ENCODE measurements around the gene ZNF614.
A peak's percentile ranks its signal among the peaks of the same experiment; 100 is the strongest.

Gene ZNF614

GRCh38 chr19:52007806-52008557, 20.2 kb downstream of the ZNF614 start, which contains the start of gene ZNF615:
Gene ZNF615 (minus strand): TSS chr19:52008211. CDS start chr19:52003711, 4,500 bp downstream.
- peak within 1 kb of the TSS; percentile 92 for H3K9ac ChIP-seq (ENCODE audit: low read depth, low read length, poor library complexity)
- no peak within 1 kb of the TSS for H4K8ac ChIP-seq (ENCODE audit: low read depth, low read length)
- H2BK12ac ChIP-seq (ENCODE audit: low read length): no peak within 1 kb of the TSS
- H3K4me2 ChIP-seq (ENCODE audit: insufficient read depth, low read length, poor library complexity, severe bottlenecking): peak within 1 kb of the TSS; percentile 70
- H3K9me3 ChIP-seq (replicated peaks in 1 of 2; ENCODE audit: control insufficient read depth in 2 of 2, insufficient read depth in 1 of 2, low read depth in 1 of 2, low read length in 2 of 2): peaks cover 2 to 56% of the 10 kb centered on the region in 2 donors
- no peak within 1 kb of the TSS for H2BK5ac ChIP-seq (ENCODE audit: low read length)
- H2BK120ac ChIP-seq (ENCODE audit: low read depth, low read length): no peak within 1 kb of the TSS
- H4K91ac ChIP-seq (ENCODE audit: low read depth, low read length, poor library complexity): no peak within 1 kb of the TSS
- H3K4me3 ChIP-seq (ENCODE audit: low read length in 2 of 2): peak within 1 kb of the TSS; percentile 76 to 97
- no peak within 1 kb of the TSS for H3K27ac ChIP-seq (replicated peaks; ENCODE audit: low read length)
- H2AK5ac ChIP-seq (ENCODE audit: low read depth, low read length): no peak within 1 kb of the TSS
- H2AFZ ChIP-seq (ENCODE audit: low read length): peak within 1 kb of the TSS; percentile 94
- H3K18ac ChIP-seq (ENCODE audit: low read length): peak within 1 kb of the TSS; percentile 89
- H3K23ac ChIP-seq (ENCODE audit: low read depth, low read length, poor library complexity): peak within 1 kb of the TSS; percentile 14
- peak; percentile 84 for DNase-seq (ENCODE audit: low spot score)
- no peaks in the 10 kb centered on the region for H3K4me1 ChIP-seq (ENCODE audit: control insufficient read depth in 2 of 2, insufficient read depth in 1 of 2, low read depth in 1 of 2, low read length in 2 of 2)
- H3K36me3 ChIP-seq (replicated peaks in 1 of 2; ENCODE audit: control insufficient read depth in 2 of 2, insufficient read depth in 2 of 2, low read length in 2 of 2): peaks cover 5 to 26% of the 10 kb centered on the region in 2 donors
- H3K14ac ChIP-seq (ENCODE audit: low read length): peak within 1 kb of the TSS; percentile 39
- no peaks in the 10 kb centered on the region for H3K27me3 ChIP-seq (ENCODE audit: control insufficient read depth in 3 of 3, insufficient read depth in 3 of 3, low read depth in 1 of 3, low read length in 3 of 3)
- no peak within 1 kb of the TSS for H2BK15ac ChIP-seq (ENCODE audit: low read length)
- no peak within 1 kb of the TSS for H3K4ac ChIP-seq (ENCODE audit: low read length)
- no peaks in the 10 kb centered on the region for H3K79me1 ChIP-seq (ENCODE audit: low read depth, low read length)
- WGBS, 2 donors (ENCODE audit: extremely low coverage in 2 of 2, insufficient read length in 2 of 2, insufficient replicate concordance in 1 of 2): no CpG with 5 or more reads among the region's 44 CpGs

- Histone ChIP-seq H2BK120ac (ENCODE audit: low read depth, low read length) (no peak overlapping the region), H3K27me3 (ENCODE audit: control insufficient read depth in 3 of 3, insufficient read depth in 3 of 3, low read depth in 1 of 3, low read length in 3 of 3) (no peaks in the 10 kb centered on the region), H4K8ac (ENCODE audit: low read depth, low read length) (no peak overlapping the region), H3K14ac (ENCODE audit: low read length) (no peak overlapping the region), H3K36me3 (replicated peaks in 1 of 2; ENCODE audit: control insufficient read depth in 2 of 2, insufficient read depth in 2 of 2, low read length in 2 of 2) (peaks cover under 1 to 23% of the 10 kb centered on the region in 2 donors), H3K79me1 (ENCODE audit: low read depth, low read length) (no peaks in the 10 kb centered on the region), H2BK15ac (ENCODE audit: low read length) (no peak overlapping the region), H3K9me3 (replicated peaks in 1 of 2; ENCODE audit: control insufficient read depth in 2 of 2, insufficient read depth in 1 of 2, low read depth in 1 of 2, low read length in 2 of 2) (peaks cover under 1 to 53% of the 10 kb centered on the region in 2 donors), H3K4me1 (ENCODE audit: control insufficient read depth in 2 of 2, insufficient read depth in 1 of 2, low read depth in 1 of 2, low read length in 2 of 2) (no peaks in the 10 kb centered on the region), H3K23ac (ENCODE audit: low read depth, low read length, poor library complexity) (no peak overlapping the region), H2AFZ (ENCODE audit: low read length) (peak overlapping the region; percentile 94), H3K4ac (ENCODE audit: low read length) (no peak overlapping the region), H3K18ac (ENCODE audit: low read length) (peak overlapping the region; percentile 78), H3K9ac (ENCODE audit: low read depth, low read length, poor library complexity) (no peak overlapping the region), H3K27ac (replicated peaks; ENCODE audit: low read length) (no peak overlapping the region), H2BK12ac (ENCODE audit: low read length) (no peak overlapping the region), H4K91ac (ENCODE audit: low read depth, low read length, poor library complexity) (no peak overlapping the region), H2BK5ac (ENCODE audit: low read length) (no peak overlapping the region), H2AK5ac (ENCODE audit: low read depth, low read length) (no peak overlapping the region), H3K4me2 (ENCODE audit: insufficient read depth, low read length, poor library complexity, severe bottlenecking) (peak overlapping the region; percentile 70), H3K4me3 (ENCODE audit: low read length in 2 of 2) (peak overlapping the region; percentile 76 to 97)
- peak; percentile 26 for DNase-seq (ENCODE audit: low spot score)
- no CpG with 5 or more reads among the region's 9 CpGs for WGBS, 2 donors (ENCODE audit: extremely low coverage in 2 of 2, insufficient read length in 2 of 2, insufficient replicate concordance in 1 of 2)
Measured at GRCh38 chr19:52007451-52007805, 20.8 kb downstream of the ZNF614 start.

GRCh38 chr19:51994048-51994644, 34.0 kb downstream of the ZNF614 start:
- H2BK120ac ChIP-seq (ENCODE audit: low read depth, low read length): no peak overlapping the region
- no peak overlapping the region for H3K9ac ChIP-seq (ENCODE audit: low read depth, low read length, poor library complexity)
- no peaks in the 10 kb centered on the region for H3K79me1 ChIP-seq (ENCODE audit: low read depth, low read length)
- no peaks in the 10 kb centered on the region for H3K4me1 ChIP-seq (ENCODE audit: control insufficient read depth in 2 of 2, insufficient read depth in 1 of 2, low read depth in 1 of 2, low read length in 2 of 2)
- H4K8ac ChIP-seq (ENCODE audit: low read depth, low read length): no peak overlapping the region
- H2BK15ac ChIP-seq (ENCODE audit: low read length): no peak overlapping the region
- H3K23ac ChIP-seq (ENCODE audit: low read depth, low read length, poor library complexity): no peak overlapping the region
- H2AFZ ChIP-seq (ENCODE audit: low read length): no peak overlapping the region
- H3K18ac ChIP-seq (ENCODE audit: low read length): no peak overlapping the region
- H2AK5ac ChIP-seq (ENCODE audit: low read depth, low read length): no peak overlapping the region
- H3K27me3 ChIP-seq (ENCODE audit: control insufficient read depth in 3 of 3, insufficient read depth in 3 of 3, low read depth in 1 of 3, low read length in 3 of 3): no peaks in the 10 kb centered on the region
- no peak overlapping the region for H3K4ac ChIP-seq (ENCODE audit: low read length)
- no CpG with 5 or more reads among the region's 2 CpGs for WGBS, 2 donors (ENCODE audit: extremely low coverage in 2 of 2, insufficient read length in 2 of 2, insufficient replicate concordance in 1 of 2)
- H3K9me3 ChIP-seq (replicated peaks in 1 of 2; ENCODE audit: control insufficient read depth in 2 of 2, insufficient read depth in 1 of 2, low read depth in 1 of 2, low read length in 2 of 2): peaks cover 29 to 92% of the 10 kb centered on the region in 2 donors
- no peak overlapping the region for H2BK12ac ChIP-seq (ENCODE audit: low read length)
- H3K36me3 ChIP-seq (replicated peaks in 1 of 2; ENCODE audit: control insufficient read depth in 2 of 2, insufficient read depth in 2 of 2, low read length in 2 of 2): peaks cover 23 to 75% of the 10 kb centered on the region in 2 donors
- no peak overlapping the region for H3K4me3 ChIP-seq (ENCODE audit: low read length in 2 of 2)
- H2BK5ac ChIP-seq (ENCODE audit: low read length): no peak overlapping the region
- no peak overlapping the region for H3K4me2 ChIP-seq (ENCODE audit: insufficient read depth, low read length, poor library complexity, severe bottlenecking)
- no peak overlapping the region for H3K14ac ChIP-seq (ENCODE audit: low read length)
- no peak overlapping the region for H4K91ac ChIP-seq (ENCODE audit: low read depth, low read length, poor library complexity)
- H3K27ac ChIP-seq (replicated peaks; ENCODE audit: low read length): no peak overlapping the region
- no peak for DNase-seq (ENCODE audit: low spot score)

GRCh38 chr19:51993422-51993821, 34.8 kb downstream of the ZNF614 start:
- Histone ChIP-seq H3K9ac (ENCODE audit: low read depth, low read length, poor library complexity) (no peak overlapping the region), H3K27me3 (ENCODE audit: control insufficient read depth in 3 of 3, insufficient read depth in 3 of 3, low read depth in 1 of 3, low read length in 3 of 3) (no peaks in the 10 kb centered on the region), H3K18ac (ENCODE audit: low read length) (no peak overlapping the region), H3K4me3 (ENCODE audit: low read length in 2 of 2) (no peak overlapping the region), H3K4me1 (ENCODE audit: control insufficient read depth in 2 of 2, insufficient read depth in 1 of 2, low read depth in 1 of 2, low read length in 2 of 2) (no peaks in the 10 kb centered on the region), H4K8ac (ENCODE audit: low read depth, low read length) (no peak overlapping the region), H2AK5ac (ENCODE audit: low read depth, low read length) (no peak overlapping the region), H3K27ac (replicated peaks; ENCODE audit: low read length) (no peak overlapping the region), H3K4ac (ENCODE audit: low read length) (no peak overlapping the region), H3K36me3 (replicated peaks in 1 of 2; ENCODE audit: control insufficient read depth in 2 of 2, insufficient read depth in 2 of 2, low read length in 2 of 2) (peaks cover 22 to 68% of the 10 kb centered on the region in 2 donors), H3K9me3 (replicated peaks in 1 of 2; ENCODE audit: control insufficient read depth in 2 of 2, insufficient read depth in 1 of 2, low read depth in 1 of 2, low read length in 2 of 2) (peaks cover 31 to 90% of the 10 kb centered on the region in 2 donors), H2BK12ac (ENCODE audit: low read length) (no peak overlapping the region), H2BK5ac (ENCODE audit: low read length) (no peak overlapping the region), H2BK120ac (ENCODE audit: low read depth, low read length) (no peak overlapping the region), H4K91ac (ENCODE audit: low read depth, low read length, poor library complexity) (no peak overlapping the region), H3K23ac (ENCODE audit: low read depth, low read length, poor library complexity) (no peak overlapping the region), H2AFZ (ENCODE audit: low read length) (no peak overlapping the region), H3K79me1 (ENCODE audit: low read depth, low read length) (no peaks in the 10 kb centered on the region), H3K14ac (ENCODE audit: low read length) (no peak overlapping the region), H3K4me2 (ENCODE audit: insufficient read depth, low read length, poor library complexity, severe bottlenecking) (no peak overlapping the region), H2BK15ac (ENCODE audit: low read length) (no peak overlapping the region)
- no peak for DNase-seq (ENCODE audit: low spot score)
- no CpG with 5 or more reads among the region's 10 CpGs for WGBS, 2 donors (ENCODE audit: extremely low coverage in 2 of 2, insufficient read length in 2 of 2, insufficient replicate concordance in 1 of 2)
